PC-9 (cell line): ENCODE measurements around the gene SDR39U1.

Experiments
- EZH2 ChIP-seq: fragments of 200-600 bp; sonication (generic); IDR thresholded peaks from 2 replicates; pipeline ENCODE4 v1.8.0; 2017; ENCODE audit warnings: antibody characterized with exemption, low read depth
- TF ChIP-seq, protein P1 (sequence below): fragments of 200-600 bp; sonication (generic); conservative IDR thresholded peaks from 2 replicates; pipeline ENCODE4 v1.6.1; 2017; ENCODE audit warnings: mixed run types, antibody characterized with exemption, mild to moderate bottlenecking, moderate library complexity

GRCh38 chr14:24432259-24433131, 10.1 kb downstream of the SDR39U1 start:
- TF ChIP-seq, protein P1, sequence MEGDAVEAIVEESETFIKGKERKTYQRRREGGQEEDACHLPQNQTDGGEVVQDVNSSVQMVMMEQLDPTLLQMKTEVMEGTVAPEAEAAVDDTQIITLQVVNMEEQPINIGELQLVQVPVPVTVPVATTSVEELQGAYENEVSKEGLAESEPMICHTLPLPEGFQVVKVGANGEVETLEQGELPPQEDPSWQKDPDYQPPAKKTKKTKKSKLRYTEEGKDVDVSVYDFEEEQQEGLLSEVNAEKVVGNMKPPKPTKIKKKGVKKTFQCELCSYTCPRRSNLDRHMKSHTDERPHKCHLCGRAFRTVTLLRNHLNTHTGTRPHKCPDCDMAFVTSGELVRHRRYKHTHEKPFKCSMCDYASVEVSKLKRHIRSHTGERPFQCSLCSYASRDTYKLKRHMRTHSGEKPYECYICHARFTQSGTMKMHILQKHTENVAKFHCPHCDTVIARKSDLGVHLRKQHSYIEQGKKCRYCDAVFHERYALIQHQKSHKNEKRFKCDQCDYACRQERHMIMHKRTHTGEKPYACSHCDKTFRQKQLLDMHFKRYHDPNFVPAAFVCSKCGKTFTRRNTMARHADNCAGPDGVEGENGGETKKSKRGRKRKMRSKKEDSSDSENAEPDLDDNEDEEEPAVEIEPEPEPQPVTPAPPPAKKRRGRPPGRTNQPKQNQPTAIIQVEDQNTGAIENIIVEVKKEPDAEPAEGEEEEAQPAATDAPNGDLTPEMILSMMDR = no peak
- no peak for TF ChIP-seq EZH2
